CD4-positive, alpha-beta T cell treated with Interleukin-21 for 1 hour (primary cell): ENCODE results near the gene GNB1L.

ENCODE experiments used
- DNase-seq: peaks from one replicate; pipeline ENCODE4 v3.0.0-alpha.2; 2020

The GNB1L gene

GRCh38 chr22:19772673-19773469, 81.8 kb downstream of the GNB1L start:
- DNase-seq: no peak

GRCh38 chr22:19772422-19772672, 82.3 kb downstream of the GNB1L start:
- no peak for DNase-seq

GRCh38 chr22:19770349-19771220, 84.1 kb downstream of the GNB1L start:
- no peak for DNase-seq

- DNase-seq: no peak
Measured at GRCh38 chr22:19769393-19769715, 85.3 kb downstream of the GNB1L start.

GRCh38 chr22:19767427-19768341, 87.0 kb downstream of the GNB1L start:
- no peak for DNase-seq

GRCh38 chr22:19766511-19767426, 87.9 kb downstream of the GNB1L start:
- DNase-seq: peak; percentile 47

GRCh38 chr22:19766240-19766510, 88.5 kb downstream of the GNB1L start:
- no peak for DNase-seq

GRCh38 chr22:19765477-19766239, 89.0 kb downstream of the GNB1L start:
- peak; percentile 16 for DNase-seq

- DNase-seq: no peak
Measured at GRCh38 chr22:19764636-19765476, 89.8 kb downstream of the GNB1L start.

GRCh38 chr22:19764299-19764593, 90.4 kb downstream of the GNB1L start:
- no peak for DNase-seq

- DNase-seq: no peak
Measured at GRCh38 chr22:19763458-19764298, 91.0 kb downstream of the GNB1L start.

GRCh38 chr22:19762568-19763457, 91.9 kb downstream of the GNB1L start:
- no peak for DNase-seq

GRCh38 chr22:19761725-19762567, 92.7 kb downstream of the GNB1L start:
- DNase-seq: no peak

GRCh38 chr22:19760951-19761724, 93.5 kb downstream of the GNB1L start:
- no peak for DNase-seq

- DNase-seq: no peak
Measured at GRCh38 chr22:19760058-19760950, 94.4 kb downstream of the GNB1L start, which contains the start of gene TBX1. Gene TBX1, plus strand, starts transcription at chr22:19760778. Its CDS starts 66 bp downstream, at chr22:19760844.
